ENCODE data around the gene IL27RA. TPM values are rescaled to one million over a fixed set of nuclear protein-coding genes. Genes with fewer than 3 reads are reported as not detected.

Gene IL27RA
- polyA plus RNA-seq, 1 donor from 2014 or later, result 1.0 TPM

GRCh38 chr19:14061081-14061749 is 29.7 kb downstream of the IL27RA start:
- Histone ChIP-seq H3K9me2 (ENCODE audit: insufficient read depth, low read length) (no peaks in the 10 kb centered on the region), H3K27ac (ENCODE audit: low read length) (no peak overlapping the region), H3K4me2 (ENCODE audit: low read length) (no peak overlapping the region), H3K9me3 (ENCODE audit: low read length) (no peaks in the 10 kb centered on the region), H3K36me3 (ENCODE audit: insufficient read depth, low read length) (no peaks in the 10 kb centered on the region), H3K9ac (ENCODE audit: low read length) (no peak overlapping the region), H4K20me1 (ENCODE audit: insufficient read depth) (no peaks in the 10 kb centered on the region), H2AFZ (ENCODE audit: low read depth, low read length) (no peak overlapping the region), H3K79me2 (replicated peaks; ENCODE audit: insufficient read depth, low read length) (no peaks in the 10 kb centered on the region), H3F3A (ENCODE audit: insufficient read depth, low read length, poor library complexity, severe bottlenecking) (no peaks in the 10 kb centered on the region), H3K4me3 (ENCODE audit: low read length) (no peak overlapping the region), H3K27me3 (ENCODE audit: insufficient read depth, low read depth, low read length) (peaks cover 18% of the 10 kb centered on the region)
- no peak for TF ChIP-seq MXI1 (conservative IDR thresholded peaks at IDR 0.05; ENCODE audit: poor library complexity, severe bottlenecking)
- TF ChIP-seq TAF1 (IDR thresholded peaks at IDR 0.05; ENCODE audit: low read depth), result no peak
- no peak for TF ChIP-seq REST (IDR thresholded peaks at IDR 0.05; ENCODE audit: borderline replicate concordance)
- no peak for TF ChIP-seq EZH2 (IDR thresholded peaks at IDR 0.05; ENCODE audit: borderline replicate concordance, insufficient read depth, low read length, poor library complexity, severe bottlenecking)
- no peak for TF ChIP-seq SMC3 (conservative IDR thresholded peaks at IDR 0.05; ENCODE audit: poor library complexity)
- TF ChIP-seq POLR2AphosphoS5 (IDR thresholded peaks at IDR 0.05), result no peak
- TF ChIP-seq CTCF (IDR thresholded peaks at IDR 0.05; ENCODE audit: poor library complexity, severe bottlenecking), result no peak
- TF ChIP-seq EP300 (conservative IDR thresholded peaks at IDR 0.05; ENCODE audit: poor library complexity, severe bottlenecking), result no peak
- no peak for TF ChIP-seq RAD21 (conservative IDR thresholded peaks at IDR 0.05)

- TF ChIP-seq REST (IDR thresholded peaks at IDR 0.05; ENCODE audit: borderline replicate concordance) (no peak), CTCF (IDR thresholded peaks at IDR 0.05; ENCODE audit: poor library complexity, severe bottlenecking) (no peak), RAD21 (conservative IDR thresholded peaks at IDR 0.05) (no peak), EZH2 (IDR thresholded peaks at IDR 0.05; ENCODE audit: borderline replicate concordance, insufficient read depth, low read length, poor library complexity, severe bottlenecking) (no peak)
- Histone ChIP-seq H2AFZ (ENCODE audit: low read depth, low read length) (no peak within 1 kb of the TSS), H4K20me1 (ENCODE audit: insufficient read depth) (no peaks in the 10 kb centered on the region)
Measured at GRCh38 chr19:14061751-14062557, 30.4 kb downstream of the IL27RA start, which contains the start of gene PALM3. Gene PALM3, minus strand, starts transcription at chr19:14062076. Its CDS starts 96 bp downstream, at chr19:14061980.

More at GRCh38 chr19:14061751-14062557, 30.4 kb downstream of the IL27RA start, which contains the start of gene PALM3:
- Histone ChIP-seq H3F3A (ENCODE audit: insufficient read depth, low read length, poor library complexity, severe bottlenecking) (no peaks in the 10 kb centered on the region), H3K9me2 (ENCODE audit: insufficient read depth, low read length) (no peaks in the 10 kb centered on the region), H3K9me3 (ENCODE audit: low read length) (no peaks in the 10 kb centered on the region), H3K9ac (ENCODE audit: low read length) (no peak within 1 kb of the TSS), H3K36me3 (ENCODE audit: insufficient read depth, low read length) (no peaks in the 10 kb centered on the region), H3K27ac (ENCODE audit: low read length) (no peak within 1 kb of the TSS), H3K4me3 (ENCODE audit: low read length) (no peak within 1 kb of the TSS), H3K27me3 (ENCODE audit: insufficient read depth, low read depth, low read length) (peaks cover 18% of the 10 kb centered on the region), H3K4me2 (ENCODE audit: low read length) (no peak within 1 kb of the TSS), H3K79me2 (replicated peaks; ENCODE audit: insufficient read depth, low read length) (no peaks in the 10 kb centered on the region)
